SU-DHL-6 (cell line): ENCODE measurements around the gene IL6R.

Experiments
- H2AFZ ChIP-seq: fragments of 200-600 bp; sonication (generic); 2 replicates; pipeline ENCODE4 v1.6.1; 2014; ENCODE audit warnings: low read depth, mild to moderate bottlenecking, moderate library complexity, mixed read lengths, antibody characterized with exemption, low read length; ENCODE audit not compliant: severe bottlenecking
- H3F3A ChIP-seq: fragments of 200-600 bp; shearing (Covaris generic); 2 replicates; pipeline ENCODE4 v1.6.0; 2016; ENCODE audit warnings: antibody characterized with exemption, mild to moderate bottlenecking; ENCODE audit not compliant: insufficient read depth
- H3K27ac ChIP-seq: fragments of 200-600 bp; sonication (generic); 2 replicates; pipeline ENCODE4 v1.5.1; 2016; ENCODE audit warnings: low read depth, mild to moderate bottlenecking, low read length, moderate library complexity, mixed read lengths
- H3K27me3 ChIP-seq: fragments of 200-600 bp; sonication (generic), shearing (Covaris generic); 2 replicates; pipeline ENCODE4 v1.6.0; 2014; ENCODE audit warnings: mild to moderate bottlenecking, low read length
- H3K36me3 ChIP-seq: fragments of 200-600 bp; sonication (generic); 2 replicates; pipeline ENCODE4 v1.6.1; 2014; ENCODE audit warnings: mild to moderate bottlenecking, low read length, mixed read lengths
- H3K4me2 ChIP-seq: fragments of 300-600, 200-600 bp; shearing (Covaris generic), sonication (generic); 2 replicates; pipeline ENCODE4 v1.6.0; 2014; ENCODE audit warnings: low read length, low read depth, mild to moderate bottlenecking; ENCODE audit not compliant: poor library complexity, severe bottlenecking
- H3K4me3 ChIP-seq: fragments of 200-600 bp; sonication (generic); 2 replicates; pipeline ENCODE4 v1.5.1; 2014; ENCODE audit warnings: antibody characterized with exemption, low read length, mild to moderate bottlenecking, mixed read lengths; ENCODE audit not compliant: insufficient read depth, poor library complexity, severe bottlenecking
- H3K79me2 ChIP-seq: fragments of 200-600 bp; sonication (generic); 2 replicates; pipeline ENCODE4 v1.6.1; 2014; ENCODE audit warnings: mild to moderate bottlenecking, low read length, moderate library complexity; ENCODE audit not compliant: insufficient read depth
- H3K9ac ChIP-seq: fragments of 200-600 bp; sonication (generic); 2 replicates; pipeline ENCODE4 v1.7.0; 2014; ENCODE audit warnings: mild to moderate bottlenecking, low read length
- H3K9me2 ChIP-seq: fragments of 200-600 bp; sonication (generic); replicated peaks from 2 replicates; pipeline ENCODE4 v1.6.1; 2014; ENCODE audit warnings: low read length; ENCODE audit not compliant: insufficient read depth
- H3K9me3 ChIP-seq: fragments of 200-600 bp; sonication (generic); 2 replicates; pipeline ENCODE4 v1.6.1; 2014; ENCODE audit warnings: low read length, mixed read lengths; ENCODE audit not compliant: insufficient read depth
- H4K20me1 ChIP-seq: fragments of 200-600 bp; sonication (generic); 2 replicates; pipeline ENCODE4 v1.6.1; 2014; ENCODE audit warnings: low read depth, mild to moderate bottlenecking, antibody characterized with exemption, low read length, moderate library complexity, mixed read lengths
- EZH2phosphoT487 ChIP-seq: fragments of 200-600 bp; sonication (generic), shearing (Covaris generic); conservative IDR thresholded peaks from 2 replicates; pipeline ENCODE4 v1.6.1; 2018; ENCODE audit warnings: mild to moderate bottlenecking, antibody characterized with exemption, low read length, moderate library complexity, mixed read lengths
- TF ChIP-seq, protein P1 (sequence below): fragments of 200-600 bp; sonication (generic); IDR thresholded peaks from one replicate; pipeline ENCODE4 v1.5.1; 2017; ENCODE audit warnings: antibody characterized with exemption, mild to moderate bottlenecking, low read length, moderate library complexity; ENCODE audit not compliant: insufficient read depth, poor library complexity, severe bottlenecking

The IL6R gene

DNA sequence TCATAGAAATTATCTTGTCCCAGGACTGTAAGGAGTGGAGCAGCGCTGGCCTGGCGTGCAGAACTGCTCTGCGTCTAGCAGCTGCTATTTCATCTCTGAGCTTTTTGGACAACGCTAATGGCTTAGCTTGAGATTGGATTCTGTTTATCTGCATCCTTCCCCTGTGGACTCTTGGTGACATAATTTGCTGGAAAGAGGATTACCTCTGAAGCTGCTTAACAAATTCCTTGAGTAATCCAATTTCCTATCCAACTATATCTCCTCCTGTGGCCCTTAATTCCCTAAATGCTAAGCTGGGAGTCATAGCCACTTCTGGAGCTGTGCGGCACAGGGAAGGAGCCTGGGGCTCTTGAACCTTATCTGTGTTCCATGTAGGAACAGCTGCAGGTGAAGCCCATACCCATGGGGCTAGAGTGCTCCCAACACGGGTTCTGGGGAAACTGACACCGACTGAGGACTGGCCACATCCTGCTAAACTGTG is 43.2 kb downstream of the IL6R start:
- no peaks in the 10 kb centered on the region for H3K9me2 ChIP-seq
- H2AFZ ChIP-seq: no peak overlapping the region
- H3K9ac ChIP-seq: no peak overlapping the region
- H3K36me3 ChIP-seq: no peaks in the 10 kb centered on the region
- H3K4me2 ChIP-seq: no peak overlapping the region
- H3K27me3 ChIP-seq: no peaks in the 10 kb centered on the region
- H4K20me1 ChIP-seq: no peaks in the 10 kb centered on the region
- TF ChIP-seq EZH2phosphoT487: no peak
- TF ChIP-seq, protein P1, sequence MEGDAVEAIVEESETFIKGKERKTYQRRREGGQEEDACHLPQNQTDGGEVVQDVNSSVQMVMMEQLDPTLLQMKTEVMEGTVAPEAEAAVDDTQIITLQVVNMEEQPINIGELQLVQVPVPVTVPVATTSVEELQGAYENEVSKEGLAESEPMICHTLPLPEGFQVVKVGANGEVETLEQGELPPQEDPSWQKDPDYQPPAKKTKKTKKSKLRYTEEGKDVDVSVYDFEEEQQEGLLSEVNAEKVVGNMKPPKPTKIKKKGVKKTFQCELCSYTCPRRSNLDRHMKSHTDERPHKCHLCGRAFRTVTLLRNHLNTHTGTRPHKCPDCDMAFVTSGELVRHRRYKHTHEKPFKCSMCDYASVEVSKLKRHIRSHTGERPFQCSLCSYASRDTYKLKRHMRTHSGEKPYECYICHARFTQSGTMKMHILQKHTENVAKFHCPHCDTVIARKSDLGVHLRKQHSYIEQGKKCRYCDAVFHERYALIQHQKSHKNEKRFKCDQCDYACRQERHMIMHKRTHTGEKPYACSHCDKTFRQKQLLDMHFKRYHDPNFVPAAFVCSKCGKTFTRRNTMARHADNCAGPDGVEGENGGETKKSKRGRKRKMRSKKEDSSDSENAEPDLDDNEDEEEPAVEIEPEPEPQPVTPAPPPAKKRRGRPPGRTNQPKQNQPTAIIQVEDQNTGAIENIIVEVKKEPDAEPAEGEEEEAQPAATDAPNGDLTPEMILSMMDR: no peak
- H3K9me3 ChIP-seq: no peaks in the 10 kb centered on the region
- no peak overlapping the region for H3K27ac ChIP-seq
- H3K79me2 ChIP-seq: no peaks in the 10 kb centered on the region
- no peaks in the 10 kb centered on the region for H3F3A ChIP-seq
- no peak overlapping the region for H3K4me3 ChIP-seq

DNA sequence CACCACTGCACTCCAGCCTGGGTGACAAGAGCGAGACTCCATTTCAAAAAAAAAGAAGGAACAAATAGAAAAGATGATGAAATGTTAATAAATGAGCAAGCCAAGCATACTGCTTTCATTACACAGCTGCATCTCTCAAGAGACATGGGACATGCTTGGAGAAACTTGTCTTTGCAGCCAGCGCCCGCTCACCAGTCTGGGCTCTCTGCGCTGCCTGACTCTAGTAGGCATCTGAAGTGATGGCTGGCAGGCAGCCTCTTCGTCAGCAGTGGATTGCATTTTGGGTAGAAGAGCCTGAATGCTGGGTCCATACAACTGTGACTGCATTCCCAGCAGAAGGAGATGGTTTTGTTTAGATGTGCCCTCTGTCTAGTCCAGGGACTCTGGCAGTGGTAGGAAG is 48.0 kb downstream of the IL6R start:
- Histone ChIP-seq H3K27ac (no peak overlapping the region), H3K9me3 (no peaks in the 10 kb centered on the region), H2AFZ (no peak overlapping the region), H3K9ac (no peak overlapping the region), H3F3A (no peaks in the 10 kb centered on the region), H3K36me3 (no peaks in the 10 kb centered on the region), H3K9me2 (no peaks in the 10 kb centered on the region), H4K20me1 (no peaks in the 10 kb centered on the region), H3K79me2 (no peaks in the 10 kb centered on the region), H3K4me2 (no peak overlapping the region), H3K27me3 (no peaks in the 10 kb centered on the region), H3K4me3 (no peak overlapping the region)
- TF ChIP-seq, protein P1: no peak
- TF ChIP-seq EZH2phosphoT487: no peak

DNA sequence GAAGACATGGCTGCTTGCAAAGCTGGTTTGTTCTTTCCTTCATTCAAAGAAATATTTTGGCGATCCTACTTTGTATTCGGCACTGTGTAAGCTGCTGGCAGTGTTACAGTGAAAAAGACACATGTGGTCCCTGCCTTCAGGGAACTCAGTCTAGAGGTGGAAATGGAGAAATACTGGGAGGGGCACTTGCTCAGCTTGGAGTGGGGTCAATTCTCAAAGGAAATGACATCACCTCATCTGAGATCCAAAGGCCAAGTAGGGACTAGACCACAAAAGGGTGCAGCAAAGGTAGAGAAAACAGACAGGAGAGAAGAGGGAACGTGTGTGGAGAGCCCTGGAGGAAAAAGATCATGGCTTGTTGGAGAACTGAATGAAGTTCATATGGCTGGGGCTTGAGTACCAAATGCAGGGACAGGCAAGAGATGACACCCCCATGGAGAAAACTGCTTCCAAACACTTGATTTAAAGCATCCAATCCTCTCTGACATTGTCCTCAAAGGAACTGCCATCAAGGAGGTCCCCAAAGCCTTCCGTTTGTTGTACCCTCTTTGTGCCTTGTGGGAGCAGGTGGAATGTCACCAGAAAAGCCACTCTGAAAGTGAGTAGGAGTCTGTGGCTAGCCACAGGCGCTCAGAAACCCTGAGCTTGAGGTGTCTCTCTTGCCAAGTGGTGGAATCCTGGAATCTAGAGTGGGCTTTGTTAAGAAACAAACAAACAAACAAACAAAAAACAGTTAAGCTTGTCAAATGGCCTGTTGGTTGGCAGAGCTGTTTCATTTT is 48.6 kb downstream of the IL6R start:
- H3K9me3 ChIP-seq: no peaks in the 10 kb centered on the region
- no peaks in the 10 kb centered on the region for H3K27me3 ChIP-seq
- H3K9me2 ChIP-seq: no peaks in the 10 kb centered on the region
- H3K9ac ChIP-seq: no peak overlapping the region
- H3F3A ChIP-seq: no peaks in the 10 kb centered on the region
- no peak overlapping the region for H3K4me2 ChIP-seq
- no peaks in the 10 kb centered on the region for H3K79me2 ChIP-seq
- TF ChIP-seq, protein P1: no peak
- H3K36me3 ChIP-seq: no peaks in the 10 kb centered on the region
- no peak overlapping the region for H2AFZ ChIP-seq
- no peaks in the 10 kb centered on the region for H4K20me1 ChIP-seq
- no peak overlapping the region for H3K27ac ChIP-seq
- no peak overlapping the region for H3K4me3 ChIP-seq
